Keratinocyte (primary cell): ENCODE measurements around the gene NDUFS4. TPM values are rescaled to one million over a fixed set of nuclear protein-coding genes. Genes with fewer than 3 reads are reported as not detected.

ENCODE experiments used
- DNase-seq: peaks from one replicate; pipeline ENCODE4 v3.0.0-alpha.2; 2011; ENCODE audit warnings: low read depth, missing footprints, low spot score
- FAIRE-seq: peaks from 2 replicates; lab custom pipeline; 2011; peaks lifted over from hg19 to GRCh38; lab: Jason Lieb, UNC
- H2AFZ ChIP-seq: 2 replicates; pipeline ENCODE4 v1.6.0; 2012; ENCODE audit warnings: low read length, control low read depth, inconsistent platforms; ENCODE audit not compliant: control insufficient read depth
- H3K27ac ChIP-seq: 2 replicates; pipeline ENCODE4 v1.5.1; 2011; ENCODE audit warnings: low read length; ENCODE audit not compliant: control insufficient read depth, insufficient read depth
- H3K27me3 ChIP-seq: 3 replicates; pipeline ENCODE4 v1.6.0; 2011; ENCODE audit warnings: low read length; ENCODE audit not compliant: control insufficient read depth, insufficient read depth; ENCODE audit errors: extremely low read depth
- H3K36me3 ChIP-seq, 2 experiments: 2 replicates in 1 of 2; 3 replicates in 1 of 2; pipeline ENCODE4 v1.5.1; 2011; ENCODE audit warnings: low read length in 2 of 2, mild to moderate bottlenecking in 1 of 2; ENCODE audit not compliant: control insufficient read depth in 2 of 2, insufficient read depth in 2 of 2; ENCODE audit errors: extremely low read depth in 1 of 2
- H3K4me1 ChIP-seq: 3 replicates; pipeline ENCODE4 v1.5.1; 2011; ENCODE audit warnings: low read length; ENCODE audit not compliant: control insufficient read depth, insufficient read depth; ENCODE audit errors: extremely low read depth
- H3K4me2 ChIP-seq: 3 replicates; pipeline ENCODE4 v1.6.0; 2011; ENCODE audit warnings: low read depth, low read length; ENCODE audit not compliant: control insufficient read depth, insufficient read depth; ENCODE audit errors: extremely low read depth
- H3K4me3 ChIP-seq, 3 experiments: fragments of 200-600 bp in 1 of 3; sonication (generic) in 1 of 3; 2 replicates in 2 of 3; 3 replicates in 1 of 3; pipeline ENCODE4 v1.5.1; 2011 to 2016; ENCODE audit warnings: low read length in 3 of 3, mild to moderate bottlenecking in 3 of 3, control low read depth in 2 of 3, inconsistent platforms in 1 of 3, low read depth in 1 of 3, mixed read lengths in 1 of 3, mixed run types in 1 of 3, moderate library complexity in 1 of 3; ENCODE audit not compliant: control insufficient read depth in 2 of 3, insufficient read depth in 2 of 3; ENCODE audit errors: extremely low read depth in 1 of 3
- H3K79me2 ChIP-seq: 2 replicates; pipeline ENCODE4 v1.6.0; 2012; ENCODE audit warnings: low read length; ENCODE audit not compliant: control insufficient read depth, insufficient read depth
- H3K9ac ChIP-seq: 3 replicates; pipeline ENCODE4 v1.6.0; 2011; ENCODE audit warnings: low read length; ENCODE audit not compliant: control insufficient read depth, insufficient read depth; ENCODE audit errors: extremely low read depth
- H3K9me1 ChIP-seq: 3 replicates; pipeline ENCODE4 v1.6.0; 2011; ENCODE audit warnings: low read length; ENCODE audit not compliant: control insufficient read depth, insufficient read depth; ENCODE audit errors: extremely low read depth
- H3K9me3 ChIP-seq: 2 replicates; pipeline ENCODE4 v1.5.1; 2012; ENCODE audit warnings: low read depth, low read length; ENCODE audit not compliant: control insufficient read depth
- H4K20me1 ChIP-seq: 3 replicates; pipeline ENCODE4 v1.6.0; 2011; ENCODE audit warnings: low read length; ENCODE audit not compliant: control insufficient read depth, insufficient read depth; ENCODE audit errors: extremely low read depth
- CTCF ChIP-seq, 3 experiments: IDR thresholded peaks in 1 of 3; conservative IDR thresholded peaks in 1 of 3; optimal IDR thresholded peaks in 1 of 3; 2 replicates in 2 of 3; 3 replicates in 1 of 3; pipeline versions ENCODE3 to v1.5.1; 2011; ENCODE audit warnings: low read length in 3 of 3, mild to moderate bottlenecking in 3 of 3, moderate library complexity in 2 of 3, control low read depth in 1 of 3, inconsistent platforms in 1 of 3; ENCODE audit not compliant: insufficient read depth in 2 of 3; ENCODE audit errors: extremely low read depth in 1 of 3
- EZH2 ChIP-seq: IDR thresholded peaks from one replicate; pipeline ENCODE4 v1.6.1; 2012; ENCODE audit warnings: inconsistent platforms, mild to moderate bottlenecking, low read length, moderate library complexity
- dilution Hi-C: fragments of 300-500 bp; cut with MboI; formaldehyde crosslinking; loops from one replicate; pipeline ENCODE4 v1.7.0; 2020; ENCODE audit warnings: low sequenced_read_pairs; ENCODE audit not compliant: extremely low pct_ligation_motif_present
- polyA plus RNA-seq, 5 experiments: library from polyadenylated mRNA; depleted of rRNA in 3 of 5; stranded (reverse) in 3 of 5; stranded (forward) in 1 of 5; unstranded in 1 of 5; fragments of >200 nt; gene quantifications; 1 replicate in 1 of 5; 2 replicates in 3 of 5; 3 replicates in 1 of 5; pipeline versions ENCODE4 v1.2.1 to v1.2.3, GENCODE V29; 2011 to 2012; ENCODE audit warnings: missing spikeins in 2 of 5, low read depth in 1 of 5, low replicate concordance in 1 of 5

The NDUFS4 gene
- polyA plus RNA-seq, 1 donor (not counting 4 experiments of a cell fraction or from before 2014, with no cell fraction given): 118 TPM

DNA sequence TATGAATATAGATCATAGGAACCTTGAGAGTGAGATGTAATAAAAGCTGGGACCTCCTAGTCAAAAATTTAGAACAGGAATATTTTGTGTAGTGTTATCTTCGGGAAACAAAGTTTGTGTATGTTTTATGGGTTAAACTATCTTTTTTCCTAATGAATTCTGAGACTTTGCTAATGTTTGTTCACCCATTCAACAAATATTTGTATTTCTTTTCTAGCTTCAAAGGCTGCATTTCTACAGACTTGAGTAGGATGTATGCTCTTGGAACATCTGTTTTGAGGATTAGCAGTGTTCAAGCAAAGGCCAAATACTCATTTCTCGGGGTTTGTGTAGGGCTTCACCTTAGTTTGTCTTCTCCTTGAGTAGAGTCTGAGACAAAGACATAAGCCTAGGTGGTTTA lies 16.2 kb downstream of the NDUFS4 start:
- Histone ChIP-seq H3K27ac (no peak overlapping the region), H3K9me1 (no peaks in the 10 kb centered on the region), H3K9ac (no peak overlapping the region), H3K4me1 (no peaks in the 10 kb centered on the region), H3K27me3 (no peaks in the 10 kb centered on the region), H3K4me3 (no peak overlapping the region), H3K79me2 (peaks cover 77% of the 10 kb centered on the region), H3K9me3 (no peaks in the 10 kb centered on the region), H2AFZ (no peak overlapping the region), H4K20me1 (no peaks in the 10 kb centered on the region), H3K4me2 (no peak overlapping the region), H3K36me3 (no peaks in the 10 kb centered on the region)
- FAIRE-seq (no peak), DNase-seq (no peak)
- TF ChIP-seq EZH2: no peak
- TF ChIP-seq CTCF (optimal IDR thresholded peaks at IDR 0.05 in 1 of 3, IDR thresholded peaks at IDR 0.05 in 1 of 3, conservative IDR thresholded peaks at IDR 0.05 in 1 of 3; ENCODE audit: extremely low read depth in 1 of 3, insufficient read depth in 2 of 3, low read length in 3 of 3): no peak
- dilution Hi-C loops: no loop called here

- Histone ChIP-seq H3K27ac (no peak overlapping the region), H3K4me2 (no peak overlapping the region), H2AFZ (no peak overlapping the region), H3K36me3 (peaks cover 0 to 3% of the 10 kb centered on the region in 2 experiments), H4K20me1 (no peaks in the 10 kb centered on the region), H3K9ac (no peak overlapping the region), H3K27me3 (no peaks in the 10 kb centered on the region), H3K9me3 (no peaks in the 10 kb centered on the region), H3K79me2 (peaks cover 74% of the 10 kb centered on the region), H3K4me1 (no peaks in the 10 kb centered on the region), H3K9me1 (no peaks in the 10 kb centered on the region), H3K4me3 (no peak overlapping the region)
- no peak for FAIRE-seq
- TF ChIP-seq CTCF (optimal IDR thresholded peaks at IDR 0.05 in 1 of 3, IDR thresholded peaks at IDR 0.05 in 1 of 3, conservative IDR thresholded peaks at IDR 0.05 in 1 of 3; ENCODE audit: extremely low read depth in 1 of 3, insufficient read depth in 2 of 3, low read length in 3 of 3) (no peak), EZH2 (no peak)
- dilution Hi-C loops: no loop called here
- DNase-seq: no peak
These were observed 18.4 kb downstream of the NDUFS4 start for GRCh38 chr5:53578854-53579253.
